ENCODE data around the gene BTLA. TPM values are rescaled to one million over a fixed set of nuclear protein-coding genes. Genes with fewer than 3 reads are reported as not detected.

The BTLA gene
- total RNA-seq, 1 experiment from 2014 or later = not detected

Other genes starting within 250 kb of the BTLA start
- gene SLC9C1, start 205.3 kb downstream of the BTLA start, total RNA-seq (2014; rRNA removed; shearing (Covaris generic); ENCODE audit: low replicate concordance) = 1.1 TPM in 1 of 2 replicates, not detected in the other
- not detected in 2 replicates for gene CD200, start 166.3 kb downstream of the BTLA start, total RNA-seq (2014; rRNA removed; shearing (Covaris generic); ENCODE audit: low replicate concordance)
- gene ATG3, start 62.5 kb upstream of the BTLA start, total RNA-seq (2014; rRNA removed; shearing (Covaris generic); ENCODE audit: low replicate concordance) = 102 and 127 TPM in 2 replicates
- 17.1 and 87.4 TPM in 2 replicates for gene SLC35A5, start 62.6 kb upstream of the BTLA start, total RNA-seq (2014; rRNA removed; shearing (Covaris generic); ENCODE audit: low replicate concordance)
- 0.11 TPM in 1 of 2 replicates, not detected in the other for gene CCDC80, start 141.7 kb upstream of the BTLA start, total RNA-seq (2014; rRNA removed; shearing (Covaris generic); ENCODE audit: low replicate concordance)